ENCODE measurements around the gene CYP4A11. TPM values are rescaled to one million over a fixed set of nuclear protein-coding genes. Genes with fewer than 3 reads are reported as not detected.
"Not testable (repeated sequence)": the region's sequence is repeated elsewhere in the genome, so short reads cannot be mapped to it uniquely, and the experiment has no call there.

Gene CYP4A11
- total RNA-seq, 2 experiments from 2014 or later: not detected

- H3K27ac Mint-ChIP-seq; H3K4me3 Mint-ChIP-seq; H3K36me3 Mint-ChIP-seq (ENCODE audit: low read depth); DNase-seq; POLR2A ChIA-PET; CTCF ChIA-PET; ATAC-seq; H3K27me3 Mint-ChIP-seq (ENCODE audit: low read depth); H3K4me1 Mint-ChIP-seq (ENCODE audit: low read depth); H3K9me3 Mint-ChIP-seq (ENCODE audit: insufficient read depth): not testable (repeated sequence)
Observed at GRCh38 chr1:46881656-46882055, 59.6 kb downstream of the CYP4A11 start.

Other genes with a start within 250 kb of the CYP4A11 start
- 10 to 100 TPM; 81.4 to 85.1 TPM for gene EFCAB14, start 222.4 kb downstream of the CYP4A11 start, total RNA-seq
- gene CYP4B1, start 142.4 kb downstream of the CYP4A11 start, total RNA-seq: not detected
- not detected for gene CYP4X1, start 82.2 kb upstream of the CYP4A11 start, total RNA-seq
- gene CYP4Z1, start 125.8 kb upstream of the CYP4A11 start, total RNA-seq: not detected
- not detected for gene CYP4A22, start 196.0 kb upstream of the CYP4A11 start, total RNA-seq
- gene PDZK1IP1, start 248.6 kb upstream of the CYP4A11 start, total RNA-seq: not detected